Activated CD4-positive, alpha-beta T cell treated with anti-CD3 and anti-CD28 coated beads, Interleukin-2, Interleukin-4, amounts not matched to agents 100 ng/mL and 50 ng/mL, durations not matched to agents 16 hours and 8 hours (primary cell): ENCODE data around the gene PIK3C2G.

Experiments
- DNase-seq: peaks from one replicate; pipeline ENCODE4 v3.0.0-alpha.2; 2020; ENCODE audit warnings: low spot score

Gene PIK3C2G

GRCh38 chr12:18552829-18553228 is 291.5 kb downstream of the PIK3C2G start:
- no peak for DNase-seq

GRCh38 chr12:18556161-18556560 is 294.8 kb downstream of the PIK3C2G start:
- DNase-seq: no peak

- DNase-seq: no peak
Observed at GRCh38 chr12:18559242-18559641, 297.9 kb downstream of the PIK3C2G start.

GRCh38 chr12:18562531-18562930 is 301.2 kb downstream of the PIK3C2G start:
- no peak for DNase-seq

GRCh38 chr12:18564306-18564705 is 303.0 kb downstream of the PIK3C2G start:
- no peak for DNase-seq

- no peak for DNase-seq
Observed at GRCh38 chr12:18567787-18568186, 306.5 kb downstream of the PIK3C2G start.

GRCh38 chr12:18570543-18570942 is 309.2 kb downstream of the PIK3C2G start:
- no peak for DNase-seq

- DNase-seq: no peak
Observed at GRCh38 chr12:18576104-18576626, 314.8 kb downstream of the PIK3C2G start.

GRCh38 chr12:18576648-18577047 is 315.3 kb downstream of the PIK3C2G start:
- DNase-seq: no peak

- no peak for DNase-seq
Observed at GRCh38 chr12:18578191-18578590, 316.9 kb downstream of the PIK3C2G start.

GRCh38 chr12:18580291-18580690 is 319.0 kb downstream of the PIK3C2G start:
- no peak for DNase-seq

- no peak for DNase-seq
Observed at GRCh38 chr12:18580706-18581105, 319.4 kb downstream of the PIK3C2G start.

- no peak for DNase-seq
Observed at GRCh38 chr12:18581232-18581962, 320.1 kb downstream of the PIK3C2G start.

- DNase-seq: no peak
Observed at GRCh38 chr12:18583655-18584054, 322.3 kb downstream of the PIK3C2G start.

GRCh38 chr12:18586581-18586980 is 325.3 kb downstream of the PIK3C2G start:
- no peak for DNase-seq

GRCh38 chr12:18589316-18589715 is 328.0 kb downstream of the PIK3C2G start:
- DNase-seq: no peak

- no peak for DNase-seq
Observed at GRCh38 chr12:18591473-18591872, 330.2 kb downstream of the PIK3C2G start.

GRCh38 chr12:18595412-18595811 is 334.1 kb downstream of the PIK3C2G start:
- no peak for DNase-seq

- no peak for DNase-seq
Observed at GRCh38 chr12:18601962-18602361, 340.6 kb downstream of the PIK3C2G start.

GRCh38 chr12:18612971-18613370 is 351.7 kb downstream of the PIK3C2G start:
- no peak for DNase-seq

- no peak for DNase-seq
Observed at GRCh38 chr12:18620986-18621385, 359.7 kb downstream of the PIK3C2G start.

- DNase-seq: no peak
Observed at GRCh38 chr12:18629445-18629844, 368.1 kb downstream of the PIK3C2G start.

- DNase-seq: no peak
Observed at GRCh38 chr12:18629916-18630315, 368.6 kb downstream of the PIK3C2G start.

- DNase-seq: no peak
Observed at GRCh38 chr12:18631339-18631738, 370.0 kb downstream of the PIK3C2G start.
